Endothelial cell of umbilical vein (primary cell): ENCODE results near the gene TNFSF18. TPM values are rescaled to one million over a fixed set of nuclear protein-coding genes. Genes with fewer than 3 reads are reported as not detected.

Experiments used
- BruUV-seq: library from RNA; stranded (reverse); fragments of 400-500 nt; replicated peaks from 2 replicates; lab custom pipeline; 2021; lab: Mats Ljungman, UMichigan
- CTCF ChIA-PET: fragments of 300-600, 350-600 bp; sonication (Branson Sonifier 250); formaldehyde crosslinking; loops from one replicate; lab custom pipeline; 2021; ENCODE audit warnings: antibody characterized with exemption, inconsistent platforms; lab: Charles Lee
- POLR2A ChIA-PET: fragments of 300-600, 350-600 bp; sonication (Branson Sonifier 250); formaldehyde crosslinking; loops from one replicate; lab custom pipeline; 2021; ENCODE audit warnings: antibody characterized with exemption, inconsistent platforms; lab: Charles Lee
- DNase-seq: peaks from one replicate; pipeline ENCODE4 v3.0.0-alpha.2; 2011; ENCODE audit warnings: low read depth, low spot score
- FAIRE-seq: peaks from 2 replicates; lab custom pipeline; 2011; peaks lifted over from hg19 to GRCh38; lab: Jason Lieb, UNC
- H2AFZ ChIP-seq: 2 replicates; pipeline ENCODE4 v1.6.0; 2012; ENCODE audit warnings: low read depth, low read length, control low read depth, inconsistent platforms
- H3K27ac ChIP-seq: 2 replicates; pipeline ENCODE4 v1.5.1; 2011; ENCODE audit warnings: low read depth, mild to moderate bottlenecking, control low read depth, low read length, moderate library complexity; ENCODE audit not compliant: insufficient read depth
- H3K27me3 ChIP-seq, 2 experiments: 2 replicates each; pipeline versions ENCODE4 v1.6.0 to v1.6.1; 2011; ENCODE audit warnings: low read length in 2 of 2, mixed read lengths in 1 of 2; ENCODE audit not compliant: control insufficient read depth in 2 of 2, insufficient read depth in 2 of 2
- H3K36me3 ChIP-seq, 2 experiments: 2 replicates in 1 of 2; 3 replicates in 1 of 2; pipeline ENCODE4 v1.5.1; 2011; ENCODE audit warnings: low read length in 2 of 2, mild to moderate bottlenecking in 1 of 2, moderate library complexity in 1 of 2; ENCODE audit not compliant: control insufficient read depth in 2 of 2, insufficient read depth in 2 of 2; ENCODE audit errors: extremely low read depth in 1 of 2
- H3K4me1 ChIP-seq: 3 replicates; pipeline ENCODE4 v1.5.1; 2011; ENCODE audit warnings: mild to moderate bottlenecking, low read length; ENCODE audit not compliant: control insufficient read depth, insufficient read depth; ENCODE audit errors: extremely low read depth
- H3K4me2 ChIP-seq: 2 replicates; pipeline ENCODE4 v1.6.1; 2011; ENCODE audit warnings: low read length, control low read depth, mixed read lengths; ENCODE audit not compliant: insufficient read depth
- H3K4me3 ChIP-seq, 3 experiments: fragments of 200-600 bp in 1 of 3; sonication (generic), shearing (Covaris generic) in 1 of 3; replicated peaks in 1 of 3; 2 replicates each; pipeline ENCODE4 v1.5.1; 2011 to 2016; ENCODE audit warnings: control low read depth in 3 of 3, low read length in 3 of 3, mild to moderate bottlenecking in 2 of 3, inconsistent platforms in 1 of 3, low read depth in 1 of 3, moderate library complexity in 1 of 3; ENCODE audit not compliant: insufficient read depth in 1 of 3
- H3K79me2 ChIP-seq: 2 replicates; pipeline ENCODE4 v1.6.0; 2012; ENCODE audit warnings: low read length, inconsistent platforms; ENCODE audit not compliant: control insufficient read depth, insufficient read depth
- H3K9ac ChIP-seq: replicated peaks from 2 replicates; pipeline ENCODE3; 2011; ENCODE audit warnings: low read length, control low read depth; ENCODE audit not compliant: insufficient read depth; ENCODE audit errors: extremely low read depth
- H3K9me1 ChIP-seq: replicated peaks from 3 replicates; pipeline ENCODE4 v1.6.0; 2011; ENCODE audit warnings: mild to moderate bottlenecking, low read length; ENCODE audit not compliant: control insufficient read depth, insufficient read depth; ENCODE audit errors: extremely low read depth
- H3K9me3 ChIP-seq: replicated peaks from 2 replicates; pipeline ENCODE4 v1.5.1; 2012; ENCODE audit warnings: low read length, inconsistent platforms; ENCODE audit not compliant: control insufficient read depth, insufficient read depth
- H4K20me1 ChIP-seq: replicated peaks from 2 replicates; pipeline ENCODE3; 2011; ENCODE audit warnings: mild to moderate bottlenecking, low read length; ENCODE audit not compliant: control insufficient read depth, insufficient read depth; ENCODE audit errors: extremely low read depth
- CTCF ChIP-seq, 2 donors: IDR thresholded peaks; 1 replicate in 1 of 2; 2 replicates in 1 of 2; pipeline ENCODE4 v1.5.1; 2011; ENCODE audit warnings: low read length in 2 of 2, mild to moderate bottlenecking in 2 of 2, moderate library complexity in 2 of 2, control low read depth in 1 of 2, inconsistent platforms in 1 of 2, low read depth in 1 of 2; ENCODE audit not compliant: insufficient read depth in 1 of 2; ENCODE audit errors: extremely low read depth in 1 of 2
- EZH2 ChIP-seq: IDR thresholded peaks from 2 replicates; pipeline ENCODE4 v1.6.1; 2012; ENCODE audit warnings: borderline replicate concordance, low read depth, mild to moderate bottlenecking, moderate library complexity, low read length, inconsistent platforms; ENCODE audit not compliant: severe bottlenecking
- FOS ChIP-seq: IDR thresholded peaks from 2 replicates; pipeline ENCODE4 v1.6.1; 2011; ENCODE audit warnings: mild to moderate bottlenecking, low read length, moderate library complexity, borderline replicate concordance; ENCODE audit not compliant: insufficient read depth
- JUN ChIP-seq: IDR thresholded peaks from 2 replicates; pipeline ENCODE4 v1.6.1; 2011; ENCODE audit warnings: borderline replicate concordance, low read depth; ENCODE audit not compliant: insufficient read length, insufficient read depth
- MAX ChIP-seq: IDR thresholded peaks from 2 replicates; pipeline ENCODE4 v1.6.1; 2011; ENCODE audit not compliant: insufficient read depth, insufficient read length
- MYC ChIP-seq: IDR thresholded peaks from one replicate; pipeline ENCODE4 v1.6.1; 2011; ENCODE audit warnings: mild to moderate bottlenecking, low read depth, low read length
- POLR2A ChIP-seq: IDR thresholded peaks from 2 replicates; pipeline ENCODE4 v1.6.1; 2012; ENCODE audit warnings: low read depth, mild to moderate bottlenecking, control low read depth, low read length
- POLR2AphosphoS5 ChIP-seq: IDR thresholded peaks from 2 replicates; pipeline ENCODE4 v1.6.1; 2012; ENCODE audit warnings: low read depth, mild to moderate bottlenecking, control low read depth, low read length, moderate library complexity; ENCODE audit not compliant: insufficient read depth
- dilution Hi-C: fragments of 300-500 bp; cut with MboI; formaldehyde crosslinking; loops from one replicate; pipeline ENCODE4 v1.15.0; 2019; ENCODE audit warnings: low sequenced_read_pairs; ENCODE audit not compliant: extremely low pct_ligation_motif_present
- intact Hi-C: fragments of 100-400 bp; cut with micrococcal nuclease; formaldehyde crosslinking; loops from one replicate; pipeline ENCODE4 v1.10.0; 2022
- polyA plus RNA-seq, 4 experiments: library from polyadenylated mRNA; depleted of rRNA in 3 of 4; stranded (reverse) in 3 of 4; unstranded in 1 of 4; fragments of >200 nt; gene quantifications; 2 replicates each; pipeline versions ENCODE4 v1.2.1 to v1.2.3, GENCODE V29; 2011 to 2012; ENCODE audit warnings: missing spikeins in 1 of 4
- total RNA-seq: library from RNA; stranded (reverse); gene quantifications from 2 replicates; pipeline ENCODE4 v1.2.3, GENCODE V29; 2021

The TNFSF18 gene
- total and polyA plus RNA-seq, 2 donors (not counting 3 experiments of a cell fraction or from before 2014, with no cell fraction given), result 15.3 to 39.4 TPM

DNA sequence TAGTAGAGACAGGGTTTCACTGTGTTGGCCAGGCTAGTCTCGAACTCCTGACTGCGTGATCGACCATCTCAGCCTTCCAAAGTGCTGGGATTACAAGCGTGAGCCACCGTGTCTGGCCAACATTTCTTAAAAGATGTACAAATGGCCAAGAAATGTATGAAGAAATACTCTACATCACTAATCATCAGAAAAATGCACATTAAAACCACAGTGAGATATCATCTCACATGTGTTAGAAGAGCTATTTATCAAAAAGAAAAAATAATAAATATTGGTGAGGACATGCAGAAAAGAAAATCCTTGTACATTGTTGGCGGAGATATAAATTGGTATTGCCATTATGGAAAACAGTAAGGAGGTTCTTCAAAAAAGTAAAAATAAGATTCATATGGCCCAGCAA lies 33.6 kb upstream of the TNFSF18 start:
- H3K79me2 ChIP-seq, result no peaks in the 10 kb centered on the region
- intact Hi-C loops (no loop called here), dilution Hi-C loops (no loop called here)
- FAIRE-seq (no peak), DNase-seq (no peak)
- no peak overlapping the region for H2AFZ ChIP-seq
- no peaks in the 10 kb centered on the region for H3K36me3 ChIP-seq
- no peaks in the 10 kb centered on the region for H4K20me1 ChIP-seq
- H3K4me1 ChIP-seq, result no peaks in the 10 kb centered on the region
- TF ChIP-seq FOS, result no peak
- TF ChIP-seq JUN, result no peak
- TF ChIP-seq MAX, result no peak
- no peak for TF ChIP-seq MYC
- TF ChIP-seq POLR2A, result no peak
- no peak for TF ChIP-seq CTCF (IDR thresholded peaks at IDR 0.05; ENCODE audit: extremely low read depth in 1 of 2, insufficient read depth in 1 of 2, low read depth in 1 of 2, low read length in 2 of 2)
- no peak for TF ChIP-seq POLR2AphosphoS5
- no peak for TF ChIP-seq EZH2
- no peak overlapping the region for H3K27ac ChIP-seq
- H3K4me2 ChIP-seq, result no peak overlapping the region
- no peaks in the 10 kb centered on the region for H3K9me3 ChIP-seq
- H3K9me1 ChIP-seq, result no peaks in the 10 kb centered on the region
- H3K27me3 ChIP-seq, result no peaks in the 10 kb centered on the region
- CTCF ChIA-PET, result no interaction called here
- BruUV-seq, result no TSS peak
- no peak overlapping the region for H3K4me3 ChIP-seq
- POLR2A ChIA-PET, result no interaction called here
- no peak overlapping the region for H3K9ac ChIP-seq
